Testis (tissue), 3 donors: Measurements from ENCODE around the gene NRG4. TPM values are rescaled to one million over a fixed set of nuclear protein-coding genes. Genes with fewer than 3 reads are reported as not detected.
"Not testable (repeated sequence)": the region's sequence is repeated elsewhere in the genome, so short reads cannot be mapped to it uniquely, and the experiment has no call there.

Experiments used
- DNase-seq: peaks from one replicate; pipeline ENCODE4 v3.0.0-alpha.2; 2019
- H3K27ac ChIP-seq, 2 donors: fragments of 200-600 bp; sonication (generic); one replicate each; pipeline ENCODE4 v1.5.1; 2019
- H3K27me3 ChIP-seq: fragments of 200-600 bp; sonication (generic); one replicate; pipeline ENCODE4 v1.5.1; 2019
- H3K36me3 ChIP-seq: fragments of 200-600 bp; sonication (generic); one replicate; pipeline ENCODE4 v1.5.1; 2017; ENCODE audit warnings: low read depth; ENCODE audit errors: missing control alignments
- H3K4me1 ChIP-seq: fragments of 200-600 bp; sonication (generic); one replicate; pipeline ENCODE4 v1.5.1; 2019
- H3K4me3 ChIP-seq, 2 donors: fragments of 200-600 bp; sonication (generic); one replicate each; pipeline ENCODE4 v1.5.1; 2017 to 2019
- H3K9me3 ChIP-seq: fragments of 200-600 bp; sonication (generic); one replicate; pipeline ENCODE4 v1.5.1; 2017
- POLR2A ChIP-seq: fragments of 450-650 bp; IDR thresholded peaks from one replicate; pipeline ENCODE4 v1.6.1; 2017; ENCODE audit warnings: antibody characterized with exemption, mild to moderate bottlenecking, moderate library complexity
- WGBS, 2 donors: methylation state at CpG; one replicate each; pipeline ENCODE4 v1.1.5; 2018; 5-methylcytosine and 5-hydroxymethylcytosine counted together
- intact Hi-C: fragments of 100-400 bp; cut with DNase I; formaldehyde crosslinking; loops from one replicate; pipeline ENCODE4 v1.15.1; 2023; ENCODE audit warnings: low total_unique reads
- polyA plus RNA-seq: library from polyadenylated mRNA; stranded (reverse); fragments of 350-450 nt; fragmentation: Illumina TruSeq; extraction: RNeasy Lipid Tissue Mini Kit (QIAGEN cat#74804); gene quantifications from one replicate; pipeline ENCODE4 v1.2.3, GENCODE V29; 2014; ENCODE audit warnings: low read depth, low replicate concordance; ENCODE audit not compliant: insufficient read depth
- total RNA-seq, 2 donors: library from RNA; depleted of rRNA; stranded (reverse); fragments of >200 nt; gene quantifications; one replicate each; pipeline ENCODE4 v1.2.3, GENCODE V29; 2016
- TF ChIP-seq, protein P1 (sequence below), 3 experiments: fragments of 450-650 bp in 2 of 3; fragments of 200-600 bp in 1 of 3; sonication (generic) in 1 of 3; IDR thresholded peaks; one replicate each; pipeline ENCODE4 v1.5.1; 2016 to 2019; ENCODE audit warnings: antibody characterized with exemption in 3 of 3, mild to moderate bottlenecking in 2 of 3, moderate library complexity in 1 of 3

The NRG4 gene
- total and polyA plus RNA-seq, 3 donors from 2014 or later, result 10.8 to 21.2 (median 14.6) TPM

DNA sequence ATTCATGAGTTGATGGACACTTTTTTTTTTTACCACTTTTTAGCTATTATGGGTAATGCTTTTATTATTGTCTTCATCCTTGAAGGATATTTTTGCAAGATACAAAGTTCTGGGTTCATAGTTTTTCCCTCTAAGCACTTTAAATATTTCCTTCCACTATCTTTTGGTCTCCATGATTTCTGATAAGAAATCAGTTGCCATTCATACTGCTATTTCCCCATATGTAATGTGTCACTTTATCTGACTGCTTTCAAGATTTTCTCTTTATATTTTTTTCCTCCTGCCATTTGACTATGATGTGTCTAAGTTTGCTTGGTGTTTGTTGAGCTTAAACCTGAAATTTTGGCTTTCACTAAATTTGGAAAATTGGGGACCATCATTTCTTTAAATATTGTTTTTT, 19.3 kb downstream of the NRG4 start:
- Histone ChIP-seq H3K36me3 (no peaks in the 10 kb centered on the region), H3K9me3 (no peaks in the 10 kb centered on the region), H3K4me1 (no peaks in the 10 kb centered on the region), H3K27ac (no peak overlapping the region), H3K4me3 (no peak overlapping the region), H3K27me3 (no peaks in the 10 kb centered on the region)
- TF ChIP-seq, protein P1, sequence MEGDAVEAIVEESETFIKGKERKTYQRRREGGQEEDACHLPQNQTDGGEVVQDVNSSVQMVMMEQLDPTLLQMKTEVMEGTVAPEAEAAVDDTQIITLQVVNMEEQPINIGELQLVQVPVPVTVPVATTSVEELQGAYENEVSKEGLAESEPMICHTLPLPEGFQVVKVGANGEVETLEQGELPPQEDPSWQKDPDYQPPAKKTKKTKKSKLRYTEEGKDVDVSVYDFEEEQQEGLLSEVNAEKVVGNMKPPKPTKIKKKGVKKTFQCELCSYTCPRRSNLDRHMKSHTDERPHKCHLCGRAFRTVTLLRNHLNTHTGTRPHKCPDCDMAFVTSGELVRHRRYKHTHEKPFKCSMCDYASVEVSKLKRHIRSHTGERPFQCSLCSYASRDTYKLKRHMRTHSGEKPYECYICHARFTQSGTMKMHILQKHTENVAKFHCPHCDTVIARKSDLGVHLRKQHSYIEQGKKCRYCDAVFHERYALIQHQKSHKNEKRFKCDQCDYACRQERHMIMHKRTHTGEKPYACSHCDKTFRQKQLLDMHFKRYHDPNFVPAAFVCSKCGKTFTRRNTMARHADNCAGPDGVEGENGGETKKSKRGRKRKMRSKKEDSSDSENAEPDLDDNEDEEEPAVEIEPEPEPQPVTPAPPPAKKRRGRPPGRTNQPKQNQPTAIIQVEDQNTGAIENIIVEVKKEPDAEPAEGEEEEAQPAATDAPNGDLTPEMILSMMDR (IDR thresholded peaks at IDR 0.05), result no peak
- TF ChIP-seq POLR2A, result no peak
- no peak for DNase-seq
- intact Hi-C loops, result no loop called here

- no peak overlapping the region for H3K27ac ChIP-seq
- DNase-seq, result no peak
- no peaks in the 10 kb centered on the region for H3K36me3 ChIP-seq
- no peaks in the 10 kb centered on the region for H3K27me3 ChIP-seq
- no peaks in the 10 kb centered on the region for H3K4me1 ChIP-seq
- no peak overlapping the region for H3K4me3 ChIP-seq
- intact Hi-C loops, result no loop called here
- 82 to 85% methylated on average over 7 of the region's 7 CpGs for WGBS, 2 donors
- no peak for TF ChIP-seq POLR2A
- TF ChIP-seq, protein P1 (IDR thresholded peaks at IDR 0.05), result no peak
- H3K9me3 ChIP-seq, result no peaks in the 10 kb centered on the region
Measured at GRCh38 chr15:75989875-75990274, 22.3 kb downstream of the NRG4 start.

DNA sequence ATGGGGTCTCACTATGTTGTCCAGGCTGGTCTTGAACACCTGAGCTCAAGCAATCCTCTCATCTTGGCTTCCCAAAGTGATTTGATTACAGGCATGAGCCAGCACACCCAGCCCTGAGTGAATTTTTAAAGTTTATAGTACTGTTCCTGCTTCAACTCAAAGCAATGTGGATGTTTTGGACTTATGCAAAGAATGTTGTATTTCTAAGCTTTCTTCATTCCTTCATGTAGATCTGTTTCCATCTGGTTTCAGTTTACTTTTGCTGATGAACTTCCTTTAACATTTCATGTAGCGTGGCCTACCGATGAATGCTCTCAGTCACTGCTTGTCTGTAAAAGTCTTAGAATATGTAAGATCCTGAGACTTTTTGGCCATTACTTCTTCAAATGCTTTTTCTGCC, 23.2 kb downstream of the NRG4 start:
- TF ChIP-seq, protein P1 (IDR thresholded peaks at IDR 0.05), result no peak
- TF ChIP-seq POLR2A, result no peak
- Histone ChIP-seq H3K9me3 (no peaks in the 10 kb centered on the region), H3K27me3 (no peaks in the 10 kb centered on the region), H3K4me3 (no peak overlapping the region), H3K4me1 (no peaks in the 10 kb centered on the region), H3K27ac (no peak overlapping the region), H3K36me3 (no peaks in the 10 kb centered on the region)
- intact Hi-C loops, result no loop called here
- DNase-seq, result no peak
- WGBS, 2 donors, result 92 to 96% methylated on average over 2 of the region's 2 CpGs

GRCh38 chr15:75985971-75986370, 26.3 kb downstream of the NRG4 start:
- intact Hi-C loops, result no loop called here
- Histone ChIP-seq H3K27me3 (no peaks in the 10 kb centered on the region), H3K4me3 (no peak overlapping the region), H3K9me3 (no peaks in the 10 kb centered on the region), H3K36me3 (no peaks in the 10 kb centered on the region), H3K27ac (no peak overlapping the region), H3K4me1 (no peaks in the 10 kb centered on the region)
- no peak for DNase-seq
- TF ChIP-seq, protein P1 (IDR thresholded peaks at IDR 0.05), result no peak
- no peak for TF ChIP-seq POLR2A
- WGBS, 2 donors, result 79 to 82% methylated on average over 1 of the region's 1 CpG

DNA sequence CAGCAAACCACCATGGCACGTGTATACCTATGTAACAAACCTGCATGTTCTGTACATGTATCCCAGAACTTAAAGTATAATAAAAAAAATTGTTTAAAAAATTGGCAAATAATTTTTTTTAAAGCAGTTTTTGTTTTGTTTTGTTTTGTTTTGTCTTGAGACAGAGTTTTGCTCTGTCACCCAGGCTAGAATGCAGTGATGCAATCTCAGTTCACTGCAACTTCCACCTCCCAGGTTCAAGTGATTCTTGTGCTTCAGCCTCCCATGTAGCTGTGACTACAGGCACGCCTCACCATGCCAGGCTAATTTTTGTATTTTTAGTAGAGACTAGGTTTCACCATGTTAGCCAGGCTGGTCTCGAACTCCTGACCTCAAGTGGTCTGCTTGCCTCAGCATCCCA, 27.5 kb downstream of the NRG4 start:
- H3K27me3 ChIP-seq, H3K36me3 ChIP-seq, H3K9me3 ChIP-seq, H3K27ac ChIP-seq, H3K4me1 ChIP-seq, intact Hi-C loops, DNase-seq, H3K4me3 ChIP-seq: not testable (repeated sequence)
- 85 to 94% methylated on average over 3 of the region's 3 CpGs for WGBS, 2 donors
